Right lobe of liver (tissue), 6 donors: Measurements from ENCODE around the gene DUOX2. TPM values are rescaled to one million over a fixed set of nuclear protein-coding genes. Genes with fewer than 3 reads are reported as not detected.

Experiments
- ATAC-seq, 4 donors: fragments of 200-7000 bp; cut with Tn5 transposase; one replicate each; pipeline ENCODE4 v1.9.1; 2020; ENCODE audit warnings: mild to moderate bottlenecking in 4 of 4, moderate library complexity in 4 of 4
- DNase-seq, 3 donors: peaks; one replicate each; pipeline ENCODE4 v3.0.0-alpha.2; 2020
- H3K27ac ChIP-seq, 3 donors: fragments of 200-600 bp; one replicate each; pipeline ENCODE4 v1.8.0; 2022
- H3K27me3 ChIP-seq, 2 donors: fragments of 200-600 bp; one replicate each; pipeline ENCODE4 v1.8.0; 2022
- H3K36me3 ChIP-seq, 4 donors: fragments of 200-600 bp; sonication (generic) in 1 of 4; one replicate each; pipeline versions ENCODE4 v1.5.1 to v1.8.0; 2017 to 2022; ENCODE audit warnings: control low read depth in 1 of 4
- H3K4me1 ChIP-seq, 4 donors: fragments of 200-600 bp; sonication (generic) in 1 of 4; one replicate each; pipeline versions ENCODE4 v1.5.1 to v1.8.0; 2017 to 2022; ENCODE audit warnings: control low read depth in 1 of 4
- H3K4me3 ChIP-seq, 3 donors: fragments of 200-600 bp; one replicate each; pipeline ENCODE4 v1.8.0; 2022
- H3K9me3 ChIP-seq, 4 donors: fragments of 200-600 bp; sonication (generic) in 1 of 4; one replicate each; pipeline versions ENCODE4 v1.5.1 to v1.8.0; 2017 to 2022; ENCODE audit warnings: control low read depth in 1 of 4
- CTCF ChIP-seq, 4 donors: fragments of 200-600 bp in 3 of 4; fragments of 450-650 bp in 1 of 4; IDR thresholded peaks; one replicate each; pipeline versions ENCODE4 v1.5.1 to v1.8.0; 2016 to 2022; ENCODE audit warnings: antibody characterized with exemption in 4 of 4, mild to moderate bottlenecking in 2 of 4
- POLR2A ChIP-seq: fragments of 450-650 bp; IDR thresholded peaks from one replicate; pipeline ENCODE4 v1.6.1; 2017; ENCODE audit warnings: antibody characterized with exemption, mild to moderate bottlenecking
- WGBS: methylation state at CpG from one replicate; pipeline ENCODE4 v1.1.6; 2018; ENCODE audit warnings: low coverage, low lambda C conversion rate; ENCODE audit not compliant: insufficient coverage; ENCODE audit errors: missing lambda C conversion rate; 5-methylcytosine and 5-hydroxymethylcytosine counted together
- intact Hi-C, 2 donors: fragments of 100-400 bp; cut with DNase I; formaldehyde crosslinking; loops; one replicate each; pipeline versions ENCODE4 v1.11.2 to v1.14.1; 2022
- total RNA-seq, 6 experiments: library from RNA; depleted of rRNA in 2 of 6; stranded (reverse); fragments of >200 nt in 2 of 6; fragmentation: NEBNext Ultra II Directional in 3 of 6; extraction: Animal tissue kit (Norgen Biotek cat#: 25700) in 3 of 6; gene quantifications; one replicate each; pipeline versions ENCODE4 v1.1.0 to v1.2.4, GENCODE V29; 2016 to 2023
- donor health status: DM: no; HTN: yes; CAD: no.
- donor health status: DM: no; HTN: no; CAD: no.
- donor health status: DM: no; HTN: no; CAD: no.
- donor health status: DM: no; HTN: yes; CAD: no.
- donor health status: DM: no; HTN: yes; CAD: no.

DUOX2 gene
- total RNA-seq, 6 experiments from 2014 or later: 0.02 to 0.93 (median 0.25) TPM; not detected in 1

- TF ChIP-seq POLR2A (no peak), CTCF (IDR thresholded peaks at IDR 0.05) (no peak)
- no peaks in the 10 kb centered on the region for H3K27me3 ChIP-seq
- H3K36me3 ChIP-seq: no peaks in the 10 kb centered on the region
- DNase-seq: no peak
- 60% methylated on average over 1 of the region's 1 CpG for WGBS
- no peaks in the 10 kb centered on the region for H3K9me3 ChIP-seq
- H3K4me1 ChIP-seq: no peaks in the 10 kb centered on the region
- intact Hi-C loops: no loop called here
- no peak for ATAC-seq
- H3K27ac ChIP-seq: no peak overlapping the region
- H3K4me3 ChIP-seq: no peak overlapping the region
These were observed 44.0 kb upstream of the DUOX2 start for GRCh38 chr15:45157974-45158373.

- ATAC-seq (peak in 1 of 4 donors; percentile 13), DNase-seq (no peak)
- WGBS: 68% methylated on average over 2 of the region's 7 CpGs
These were observed 42.9 kb upstream of the DUOX2 start for GRCh38 chr15:45156744-45157455.

GRCh38 chr15:45155739-45156138 is 41.8 kb upstream of the DUOX2 start:
- 70% methylated on average over 7 of the region's 8 CpGs for WGBS
- intact Hi-C loops: no loop called here
- Histone ChIP-seq H3K4me1 (no peaks in the 10 kb centered on the region), H3K4me3 (no peak overlapping the region), H3K27ac (no peak overlapping the region), H3K9me3 (no peaks in the 10 kb centered on the region), H3K27me3 (no peaks in the 10 kb centered on the region), H3K36me3 (no peaks in the 10 kb centered on the region)
- ATAC-seq: no peak
- no peak for DNase-seq
- no peak for TF ChIP-seq POLR2A
- TF ChIP-seq CTCF (IDR thresholded peaks at IDR 0.05): no peak

More at GRCh38 chr15:45156744-45157455, 42.9 kb upstream of the DUOX2 start:
- Histone ChIP-seq H3K27me3 (no peaks in the 10 kb centered on the region), H3K36me3 (no peaks in the 10 kb centered on the region), H3K9me3 (no peaks in the 10 kb centered on the region), H3K4me3 (no peak overlapping the region), H3K27ac (no peak overlapping the region), H3K4me1 (no peaks in the 10 kb centered on the region)
- intact Hi-C loops: no loop called here
- TF ChIP-seq POLR2A (no peak), CTCF (IDR thresholded peaks at IDR 0.05) (no peak)

GRCh38 chr15:45151998-45152828 is 38.2 kb upstream of the DUOX2 start:
- TF ChIP-seq CTCF (IDR thresholded peaks at IDR 0.05): no peak
- no peak for TF ChIP-seq POLR2A
- no peak for DNase-seq
- Histone ChIP-seq H3K4me3 (no peak overlapping the region), H3K27me3 (no peaks in the 10 kb centered on the region), H3K9me3 (no peaks in the 10 kb centered on the region), H3K27ac (no peak overlapping the region), H3K4me1 (no peaks in the 10 kb centered on the region), H3K36me3 (no peaks in the 10 kb centered on the region)
- 94% methylated on average over 23 of the region's 36 CpGs for WGBS
- intact Hi-C loops: no loop called here
- ATAC-seq: no peak
